GM12864 (cell line): ENCODE measurements around the gene GIPC3.

ENCODE experiments used
- DNase-seq: peaks from one replicate; pipeline ENCODE4 v3.0.0-alpha.2; 2011; ENCODE audit warnings: low read depth
- H3K4me3 ChIP-seq: 2 replicates; pipeline ENCODE4 v1.5.1; 2011; ENCODE audit warnings: mild to moderate bottlenecking, low read depth, low read length, control low read depth
- TF ChIP-seq, protein P1 (sequence below): IDR thresholded peaks from 2 replicates; pipeline ENCODE4 v1.5.1; 2011; ENCODE audit warnings: low read depth, mild to moderate bottlenecking, moderate library complexity, low read length, control low read depth, inconsistent platforms; ENCODE audit errors: missing control alignments

Gene GIPC3

DNA sequence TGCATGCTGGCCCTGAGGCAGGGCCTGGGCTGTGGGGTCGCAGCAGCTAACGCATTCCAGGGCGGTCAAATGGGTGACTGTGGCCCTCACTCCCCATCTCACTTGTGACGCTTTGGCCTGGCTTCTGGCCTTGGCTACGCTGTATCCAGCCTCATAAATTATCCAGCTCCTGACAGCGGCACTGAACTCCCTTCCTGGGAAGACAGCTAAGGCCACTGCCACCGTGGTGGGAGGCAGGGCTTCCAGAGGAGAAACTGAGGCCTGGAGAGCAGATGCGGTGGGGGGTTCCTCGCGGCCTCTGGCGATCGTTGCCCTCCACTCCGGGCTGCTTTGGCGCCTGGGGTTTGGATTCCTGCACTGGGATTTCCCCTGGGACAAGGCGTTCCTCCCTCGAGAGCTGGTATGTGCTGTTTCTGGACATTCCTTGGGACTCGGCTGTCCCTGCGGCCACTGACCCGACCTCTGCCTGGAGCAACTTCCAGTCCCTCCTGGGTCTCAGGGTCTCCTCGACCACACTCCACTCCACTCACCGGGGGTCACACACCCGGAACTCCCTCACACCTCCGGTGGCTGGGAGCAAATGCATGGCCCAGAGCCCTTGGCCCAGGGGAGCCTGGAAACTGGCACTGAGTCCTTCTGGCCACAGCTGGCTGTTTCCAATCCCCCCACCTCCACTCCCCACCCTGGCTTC is 18.0 kb downstream of the GIPC3 start:
- H3K4me3 ChIP-seq: no peak overlapping the region
- no peak for DNase-seq
- TF ChIP-seq, protein P1, sequence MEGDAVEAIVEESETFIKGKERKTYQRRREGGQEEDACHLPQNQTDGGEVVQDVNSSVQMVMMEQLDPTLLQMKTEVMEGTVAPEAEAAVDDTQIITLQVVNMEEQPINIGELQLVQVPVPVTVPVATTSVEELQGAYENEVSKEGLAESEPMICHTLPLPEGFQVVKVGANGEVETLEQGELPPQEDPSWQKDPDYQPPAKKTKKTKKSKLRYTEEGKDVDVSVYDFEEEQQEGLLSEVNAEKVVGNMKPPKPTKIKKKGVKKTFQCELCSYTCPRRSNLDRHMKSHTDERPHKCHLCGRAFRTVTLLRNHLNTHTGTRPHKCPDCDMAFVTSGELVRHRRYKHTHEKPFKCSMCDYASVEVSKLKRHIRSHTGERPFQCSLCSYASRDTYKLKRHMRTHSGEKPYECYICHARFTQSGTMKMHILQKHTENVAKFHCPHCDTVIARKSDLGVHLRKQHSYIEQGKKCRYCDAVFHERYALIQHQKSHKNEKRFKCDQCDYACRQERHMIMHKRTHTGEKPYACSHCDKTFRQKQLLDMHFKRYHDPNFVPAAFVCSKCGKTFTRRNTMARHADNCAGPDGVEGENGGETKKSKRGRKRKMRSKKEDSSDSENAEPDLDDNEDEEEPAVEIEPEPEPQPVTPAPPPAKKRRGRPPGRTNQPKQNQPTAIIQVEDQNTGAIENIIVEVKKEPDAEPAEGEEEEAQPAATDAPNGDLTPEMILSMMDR: no peak

DNA sequence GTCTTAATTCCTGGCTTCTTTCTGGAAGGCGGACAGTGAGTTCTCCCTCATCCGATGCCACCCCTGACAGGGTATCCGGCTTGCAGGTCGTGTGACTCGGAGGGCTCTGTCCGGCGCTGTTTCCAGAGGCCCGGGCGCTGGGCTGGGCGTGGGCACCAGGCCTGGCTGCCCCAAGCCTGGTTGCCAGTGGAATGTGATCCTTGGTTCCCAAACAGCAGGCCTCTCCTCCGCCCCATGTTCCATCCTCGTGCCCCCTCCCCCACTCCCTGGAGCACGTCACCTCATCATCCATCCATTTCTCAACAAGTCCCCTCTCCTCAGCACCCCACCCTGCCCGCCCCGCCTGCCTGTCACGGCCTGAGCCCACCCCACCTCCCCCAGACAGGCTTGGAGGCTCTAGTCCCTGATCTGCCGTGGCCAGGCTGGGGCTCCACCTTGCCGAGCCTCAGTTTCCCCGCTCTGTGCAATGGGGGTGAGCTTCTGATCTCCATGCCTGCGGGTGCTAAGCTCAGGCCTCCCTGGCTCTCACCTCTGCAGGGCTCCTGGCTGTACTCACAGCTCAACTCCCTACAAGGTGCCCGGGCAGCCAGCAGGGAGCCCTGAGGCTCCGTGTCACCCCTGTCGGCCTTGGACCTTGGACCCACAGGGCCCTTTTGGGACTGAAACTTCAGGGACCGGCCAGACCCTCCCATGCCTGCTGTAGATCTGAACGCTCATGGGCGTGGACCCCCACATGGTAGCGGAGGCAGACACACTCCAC is 19.1 kb downstream of the GIPC3 start:
- H3K4me3 ChIP-seq: no peak overlapping the region
- no peak for DNase-seq
- TF ChIP-seq, protein P1: no peak

DNA sequence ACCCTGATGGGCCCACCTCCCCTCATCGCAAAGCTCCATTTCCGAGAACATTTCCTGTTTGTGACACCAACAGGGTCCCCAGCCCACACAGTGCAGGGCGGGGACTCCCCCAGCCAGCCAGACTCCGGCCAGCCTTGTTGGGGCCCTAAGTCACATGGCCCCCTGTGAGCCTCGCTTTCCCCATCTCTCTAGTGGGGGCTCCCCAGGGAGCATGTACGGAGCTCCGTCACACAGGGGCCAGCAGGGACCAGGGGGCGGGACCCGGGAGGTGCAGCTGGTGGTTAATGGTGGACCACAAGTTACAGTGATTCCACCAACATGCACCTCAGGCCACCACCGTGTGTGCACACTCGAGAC is 19.7 kb downstream of the GIPC3 start:
- TF ChIP-seq, protein P1: no peak
- H3K4me3 ChIP-seq: no peak overlapping the region
- no peak for DNase-seq

DNA sequence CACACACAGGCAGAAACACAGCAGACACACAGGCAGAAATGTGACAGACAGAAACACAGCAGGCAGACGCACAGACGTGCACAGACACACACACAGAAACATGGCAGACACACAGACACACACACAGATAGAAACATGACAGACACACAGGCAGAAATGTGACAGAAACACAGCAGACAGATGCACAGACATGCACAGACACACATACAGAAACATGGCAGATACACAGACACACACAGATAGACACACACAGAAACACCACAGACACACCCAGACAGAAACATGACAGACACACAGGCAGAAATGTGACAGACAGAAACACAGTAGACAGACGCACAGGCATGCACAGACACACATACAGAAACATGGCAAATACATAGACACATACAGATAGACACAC is 20.1 kb downstream of the GIPC3 start:
- H3K4me3 ChIP-seq: no peak overlapping the region
- no peak for DNase-seq
- TF ChIP-seq, protein P1: no peak

DNA sequence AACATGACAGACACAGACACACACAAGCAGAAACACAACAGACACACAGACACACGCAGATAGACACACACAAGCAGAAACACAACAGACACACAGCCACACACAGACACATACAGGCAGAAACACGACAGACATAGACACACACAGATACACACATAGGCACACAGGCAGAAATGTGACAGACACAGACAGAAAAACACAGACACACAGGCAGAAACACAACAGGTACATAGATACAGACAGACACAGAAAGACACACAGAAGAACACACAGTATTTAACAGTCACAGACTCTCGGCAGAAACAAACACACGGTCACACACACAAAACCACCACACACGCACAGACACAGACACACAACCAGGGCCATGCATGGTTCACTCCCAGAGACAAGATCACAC is 20.5 kb downstream of the GIPC3 start:
- DNase-seq: no peak
- TF ChIP-seq, protein P1: no peak
- no peak overlapping the region for H3K4me3 ChIP-seq

DNA sequence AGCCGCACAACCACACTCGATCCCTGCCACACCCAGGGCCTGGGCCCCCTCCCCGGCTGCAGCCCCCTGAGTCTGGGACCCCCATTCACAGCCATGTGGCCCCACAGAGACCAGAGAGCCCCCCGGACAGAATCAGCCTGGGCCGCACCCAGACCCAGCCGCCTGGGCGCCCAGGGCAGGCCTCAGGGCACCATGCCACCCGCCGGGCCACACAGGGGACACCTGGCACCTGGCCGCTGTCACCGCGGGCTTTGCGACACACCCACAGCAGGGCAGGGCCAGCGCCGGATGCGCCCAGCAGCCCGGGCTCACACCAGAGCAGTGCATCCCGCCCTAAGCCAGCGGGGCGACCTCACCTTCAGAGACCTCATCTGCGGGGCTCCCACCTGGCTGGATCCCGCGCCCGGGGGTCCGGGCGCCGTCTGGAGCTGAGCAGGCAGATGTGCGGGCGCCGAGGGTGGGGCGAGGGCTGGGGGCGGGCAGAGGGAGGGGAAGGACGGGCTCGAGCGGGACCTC is 21.0 kb downstream of the GIPC3 start:
- DNase-seq: no peak
- TF ChIP-seq, protein P1: no peak
- H3K4me3 ChIP-seq: no peak overlapping the region

DNA sequence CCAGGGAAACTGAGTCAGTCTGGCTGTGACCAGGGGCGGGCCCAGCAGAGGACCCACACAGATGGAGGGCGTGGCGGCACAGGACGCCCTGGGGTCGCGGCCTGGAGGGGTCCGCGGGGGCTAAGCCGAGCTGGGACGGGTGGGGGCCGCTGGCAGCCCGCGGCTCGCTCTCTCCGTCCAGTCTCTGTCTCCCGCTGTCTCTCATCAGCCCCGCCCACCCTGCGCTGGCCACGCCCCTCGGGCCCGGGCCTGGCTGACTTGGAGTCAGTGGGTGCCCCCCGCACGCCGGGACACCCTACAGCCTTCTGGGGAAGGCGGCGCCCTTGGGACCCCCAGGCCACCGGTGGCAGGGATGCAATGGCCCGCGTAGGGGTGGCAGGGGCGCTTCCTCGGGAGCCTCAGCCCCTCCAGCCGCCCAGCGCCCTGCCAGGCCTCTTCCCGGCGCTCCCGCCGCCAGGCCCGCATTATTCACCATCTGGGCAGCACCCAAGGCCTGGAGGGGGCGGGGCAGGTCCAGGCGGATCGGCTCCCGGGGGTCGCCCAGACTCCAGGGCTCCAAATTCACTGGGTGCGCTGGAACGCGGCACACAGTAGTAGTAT is 21.5 kb downstream of the GIPC3 start, which contains the start of gene TBXA2R:
Gene TBXA2R, minus strand, starts transcription at position 186 of the 600 bp plus-strand sequence. CDS start 6,241 bp downstream, outside the sequence.
- DNase-seq: no peak
- H3K4me3 ChIP-seq: no peak within 1 kb of the TSS
- TF ChIP-seq, protein P1: no peak
